Fibroblast of villous mesenchyme (primary cell): Measurements from ENCODE around the gene KCNJ14. TPM values are rescaled to one million over a fixed set of nuclear protein-coding genes. Genes with fewer than 3 reads are reported as not detected.

ENCODE experiments used
- DNase-seq: peaks from one replicate; pipeline ENCODE4 v3.0.0-alpha.2; 2010; ENCODE audit warnings: low read depth
- H3K4me3 ChIP-seq: 2 replicates; pipeline ENCODE4 v1.5.1; 2011; ENCODE audit warnings: low read depth, mild to moderate bottlenecking, low read length
- total RNA-seq: library from RNA; depleted of rRNA; stranded (reverse); fragments of >200 nt; gene quantifications from 2 replicates; pipeline ENCODE4 v1.2.3, GENCODE V29; 2012
- TF ChIP-seq, protein P1 (sequence below): IDR thresholded peaks from 2 replicates; pipeline ENCODE4 v1.5.1; 2012; ENCODE audit warnings: low read depth, mild to moderate bottlenecking, low read length; ENCODE audit not compliant: insufficient read depth

The KCNJ14 gene
- total RNA-seq, 1 donor, result 0.43 TPM

DNA sequence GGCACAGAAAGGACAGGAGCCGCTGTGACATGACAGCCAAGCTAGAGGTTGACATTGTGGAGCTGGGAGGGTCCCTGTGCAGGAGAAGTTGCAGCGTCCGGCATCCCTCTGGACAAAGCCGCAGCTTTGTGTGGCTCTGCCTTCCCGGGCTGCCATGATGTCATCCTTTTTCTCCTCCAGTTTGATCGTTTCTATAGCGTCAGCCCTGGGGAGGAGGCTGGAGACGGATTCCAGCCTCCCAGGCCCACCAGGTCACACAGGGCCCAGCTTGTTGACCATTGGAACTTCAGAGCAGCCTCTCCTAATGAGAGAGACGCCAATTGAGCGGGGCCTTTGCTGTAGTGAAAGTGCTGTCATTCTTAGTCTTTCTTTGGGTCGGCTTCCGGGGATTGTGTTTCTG lies 3.8 kb upstream of the KCNJ14 start:
- no peak for DNase-seq
- no peak overlapping the region for H3K4me3 ChIP-seq
- TF ChIP-seq, protein P1, sequence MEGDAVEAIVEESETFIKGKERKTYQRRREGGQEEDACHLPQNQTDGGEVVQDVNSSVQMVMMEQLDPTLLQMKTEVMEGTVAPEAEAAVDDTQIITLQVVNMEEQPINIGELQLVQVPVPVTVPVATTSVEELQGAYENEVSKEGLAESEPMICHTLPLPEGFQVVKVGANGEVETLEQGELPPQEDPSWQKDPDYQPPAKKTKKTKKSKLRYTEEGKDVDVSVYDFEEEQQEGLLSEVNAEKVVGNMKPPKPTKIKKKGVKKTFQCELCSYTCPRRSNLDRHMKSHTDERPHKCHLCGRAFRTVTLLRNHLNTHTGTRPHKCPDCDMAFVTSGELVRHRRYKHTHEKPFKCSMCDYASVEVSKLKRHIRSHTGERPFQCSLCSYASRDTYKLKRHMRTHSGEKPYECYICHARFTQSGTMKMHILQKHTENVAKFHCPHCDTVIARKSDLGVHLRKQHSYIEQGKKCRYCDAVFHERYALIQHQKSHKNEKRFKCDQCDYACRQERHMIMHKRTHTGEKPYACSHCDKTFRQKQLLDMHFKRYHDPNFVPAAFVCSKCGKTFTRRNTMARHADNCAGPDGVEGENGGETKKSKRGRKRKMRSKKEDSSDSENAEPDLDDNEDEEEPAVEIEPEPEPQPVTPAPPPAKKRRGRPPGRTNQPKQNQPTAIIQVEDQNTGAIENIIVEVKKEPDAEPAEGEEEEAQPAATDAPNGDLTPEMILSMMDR, result no peak

DNA sequence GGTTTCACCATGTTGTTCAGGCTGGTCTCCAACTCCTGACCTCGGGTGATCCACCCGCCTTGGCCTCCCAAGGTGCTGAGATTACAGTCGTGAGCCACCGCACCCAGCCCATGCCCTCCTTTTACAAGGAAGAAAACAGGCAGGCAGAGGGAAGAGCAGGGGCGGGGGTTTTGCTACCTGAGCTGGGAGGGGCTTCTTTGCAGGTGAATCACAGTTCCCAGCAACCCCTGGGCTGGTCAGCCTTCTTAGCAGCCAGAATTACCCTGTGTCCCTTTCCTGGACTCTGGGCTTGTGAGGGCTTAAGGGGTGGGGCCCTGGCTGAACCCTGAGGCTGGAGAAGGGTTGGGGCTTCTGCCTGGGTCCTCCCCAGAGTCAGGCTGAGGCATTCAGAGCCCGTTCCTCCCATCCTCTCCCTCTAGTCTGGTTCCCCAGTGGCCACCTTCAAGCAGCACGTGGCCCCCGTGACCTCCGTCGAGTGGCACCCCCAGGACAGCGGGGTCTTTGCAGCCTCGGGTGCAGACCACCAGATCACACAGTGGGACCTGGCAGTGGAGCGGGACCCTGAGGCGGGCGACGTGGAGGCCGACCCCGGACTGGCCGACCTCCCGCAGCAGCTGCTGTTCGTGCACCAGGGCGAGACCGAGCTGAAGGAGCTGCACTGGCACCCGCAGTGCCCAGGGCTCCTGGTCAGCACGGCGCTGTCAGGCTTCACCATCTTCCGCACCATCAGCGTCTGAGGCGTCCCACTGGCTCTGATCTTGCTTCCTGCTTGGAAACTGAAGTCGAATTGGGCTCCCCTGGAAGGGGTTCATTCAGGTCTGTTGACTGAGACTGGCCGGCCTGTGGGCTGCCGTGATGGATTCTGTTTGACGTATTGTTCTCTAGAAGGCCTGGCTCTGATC lies 2.8 kb upstream of the KCNJ14 start:
- no peak for DNase-seq
- TF ChIP-seq, protein P1, result no peak
- H3K4me3 ChIP-seq, result no peak overlapping the region

DNA sequence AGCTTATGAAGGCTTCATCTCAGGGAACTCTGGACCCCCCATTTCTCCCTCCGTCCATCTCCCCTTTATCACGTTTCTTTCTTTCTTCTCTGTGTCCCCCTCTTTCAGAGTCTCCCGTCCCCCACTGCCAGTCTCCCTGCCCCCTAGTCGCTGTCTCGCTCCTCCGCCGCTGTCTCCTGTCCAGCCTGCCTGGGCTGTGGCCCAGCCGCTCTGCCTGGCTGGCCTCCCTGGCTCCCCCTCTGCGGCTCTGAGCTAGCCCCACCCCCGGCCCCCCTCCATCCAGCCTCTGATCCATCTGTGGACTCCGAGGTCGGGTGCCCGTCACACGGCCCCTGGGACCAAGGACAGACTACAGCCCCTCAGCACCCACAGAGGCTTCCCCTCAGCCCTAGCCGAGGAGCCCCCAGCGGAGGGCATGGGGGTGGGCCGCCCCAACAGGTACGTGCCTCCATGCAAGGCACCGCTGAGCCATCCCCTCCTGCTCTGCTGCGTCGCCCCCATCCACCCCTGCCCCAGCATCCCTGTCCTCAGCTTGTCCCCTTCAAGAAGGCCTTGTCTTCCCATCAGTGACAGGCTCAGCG lies 1.1 kb upstream of the KCNJ14 start:
- H3K4me3 ChIP-seq, result no peak overlapping the region
- TF ChIP-seq, protein P1, result no peak
- no peak for DNase-seq

DNA sequence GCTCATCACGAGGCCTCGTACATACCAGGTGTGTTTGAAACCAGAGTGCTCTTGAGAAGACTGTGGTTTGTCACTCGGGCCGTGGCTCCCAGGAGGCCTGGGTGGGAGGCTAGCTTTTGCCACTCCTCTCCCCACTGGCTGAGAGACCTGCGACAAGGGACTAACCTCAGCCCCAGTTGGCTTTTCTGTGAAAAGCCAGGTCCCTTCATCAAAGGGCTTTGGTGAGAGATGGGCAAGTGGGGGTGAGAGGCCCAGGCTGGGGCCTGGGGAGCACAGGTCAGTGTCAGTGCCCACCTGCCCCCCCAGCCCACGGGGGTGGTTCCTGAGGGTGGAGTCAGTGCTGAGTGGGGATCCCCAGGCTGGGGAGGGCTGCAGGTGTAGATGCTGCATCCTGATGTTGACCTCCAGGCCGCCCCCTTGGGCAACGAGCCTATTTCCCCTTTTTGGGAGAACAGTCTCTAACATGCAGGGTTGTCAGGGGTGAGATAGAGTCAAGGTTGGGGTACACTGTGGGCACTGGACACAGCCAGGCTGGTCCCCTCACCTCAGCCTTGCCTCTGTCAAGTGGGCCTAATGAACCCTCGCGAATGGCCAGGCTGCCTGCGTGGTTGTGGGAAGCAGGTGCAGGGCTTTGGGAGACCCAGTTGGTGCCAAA lies 661 bp downstream of the KCNJ14 start:
- DNase-seq, result no peak
- TF ChIP-seq, protein P1, result no peak
- H3K4me3 ChIP-seq, result no peak overlapping the region

DNA sequence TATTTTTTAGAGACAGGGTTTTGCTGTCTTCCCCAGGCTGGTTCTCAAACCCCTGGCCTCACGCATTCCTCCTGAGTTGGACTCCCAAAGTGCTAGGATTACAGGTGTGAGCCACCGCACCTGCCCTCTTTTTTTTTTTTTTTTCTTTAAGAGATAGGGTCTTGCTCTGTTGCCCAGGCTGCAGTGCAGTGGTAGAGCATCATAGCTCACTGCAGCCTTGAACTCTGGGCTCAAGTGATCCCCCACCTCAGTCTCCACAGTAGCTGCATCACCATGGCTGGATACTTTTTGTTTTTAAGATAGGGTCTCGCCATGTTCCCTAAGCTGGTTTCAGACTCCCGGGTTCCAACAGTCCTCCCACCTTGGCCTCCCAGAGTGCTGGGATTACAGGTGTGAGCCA lies 1.5 kb downstream of the KCNJ14 start:
- DNase-seq, result no peak
- TF ChIP-seq, protein P1, result no peak
- no peak overlapping the region for H3K4me3 ChIP-seq

DNA sequence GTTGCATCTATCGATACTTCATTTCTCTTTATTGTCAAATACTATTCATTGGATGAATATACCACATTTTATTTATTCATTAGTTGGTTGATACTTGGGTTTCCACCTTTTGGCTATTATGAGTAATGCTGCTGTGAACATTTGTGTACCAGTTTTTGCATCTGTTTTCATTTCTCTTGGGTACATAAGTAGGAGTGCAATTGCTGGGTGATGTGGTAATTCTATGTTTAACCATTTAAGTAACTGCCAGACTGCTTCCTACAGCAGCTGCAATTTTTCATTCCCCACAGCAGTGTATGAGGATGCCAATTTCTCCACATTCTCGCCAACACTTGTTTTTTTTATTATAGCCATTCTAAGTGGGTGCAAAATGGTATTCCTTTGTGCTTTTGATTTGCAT lies 2.6 kb downstream of the KCNJ14 start:
- TF ChIP-seq, protein P1, result no peak
- DNase-seq, result peak; percentile 49
- no peak overlapping the region for H3K4me3 ChIP-seq
